ENCODE results near the gene THAP12. TPM values are rescaled to one million over a fixed set of nuclear protein-coding genes. Genes with fewer than 3 reads are reported as not detected.

The THAP12 gene
- total and polyA plus RNA-seq, 10 of the 15 experiments (the other 5 are each of a cell fraction or from before 2014, with no cell fraction given) = 12.6 to 45.6 (median 22.3) TPM

GRCh38 chr11:76419896-76420295 is 39.0 kb upstream of the THAP12 start:
- Histone ChIP-seq H3K27ac (ENCODE audit: control insufficient read depth, insufficient read depth) (no peak overlapping the region), H3K4me2 (ENCODE audit: control insufficient read depth, insufficient read depth) (no peak overlapping the region), H2AFZ (ENCODE audit: control insufficient read depth, low read depth, low read length) (no peak overlapping the region), H3K27me3 (replicated peaks in 1 of 2; ENCODE audit: control insufficient read depth in 2 of 2, insufficient read depth in 2 of 2, low read length in 1 of 2) (no peaks in the 10 kb centered on the region), H3K79me2 (ENCODE audit: control insufficient read depth, insufficient read depth, low read length) (no peaks in the 10 kb centered on the region), H3K4me1 (ENCODE audit: control insufficient read depth, insufficient read depth, low read length) (peaks cover 5% of the 10 kb centered on the region), H3K9ac (ENCODE audit: control insufficient read depth, insufficient read depth, low read length) (no peak overlapping the region), H3K36me3 (ENCODE audit: control insufficient read depth in 2 of 2, insufficient read depth in 2 of 2, low read length in 1 of 2) (no peaks in the 10 kb centered on the region), H3K9me3 (replicated peaks; ENCODE audit: control insufficient read depth, insufficient read depth, low read length) (no peaks in the 10 kb centered on the region), H3K4me3 (no peak overlapping the region), H4K20me1 (ENCODE audit: control insufficient read depth, insufficient read depth) (no peaks in the 10 kb centered on the region)
- TF ChIP-seq CTCF (IDR thresholded peaks at IDR 0.05 in 2 of 3, conservative IDR thresholded peaks at IDR 0.05 in 1 of 3; ENCODE audit: control insufficient read depth in 2 of 3, extremely low read depth in 1 of 3, insufficient read depth in 1 of 3, low read depth in 3 of 3, low read length in 3 of 3) (peak; percentile 45 to 66 (median 57); a peak in 5 of 6 replicates), RAD21 (IDR thresholded peaks at IDR 0.05; ENCODE audit: insufficient read depth, low read depth, low read length) (peak; percentile 47), NRF1 (conservative IDR thresholded peaks at IDR 0.05; ENCODE audit: low read depth, low read length) (no peak), BRCA1 (IDR thresholded peaks at IDR 0.05; ENCODE audit: low read depth, low read length) (no peak), SMC3 (IDR thresholded peaks at IDR 0.05; ENCODE audit: borderline replicate concordance, low read length) (peak; percentile 21; the same call in 1 of the 2 replicates)
- WGBS (ENCODE audit: insufficient coverage, insufficient replicate concordance, low lambda C conversion rate, missing lambda C conversion rate) = 32% methylated on average over 3 of the region's 3 CpGs
- no TSS peak for BruUV-seq (replicated peaks)
- FAIRE-seq = no peak
- ATAC-seq = peak; percentile 48
- POLR2A ChIA-PET = no interaction called here
- intact Hi-C loops (cut with micrococcal nuclease; ENCODE audit: unreplicated experiment) (no loop called here), in situ Hi-C loops (cut with MboI) (no loop called here)
- RAD21 ChIA-PET (ENCODE audit: unreplicated experiment) = no interaction called here
- SMC1A ChIA-PET (ENCODE audit: uncharacterized antibody, unreplicated experiment) = interaction anchor here (1.2 to 1.3 kb wide), 2 partner anchors 22 to 27 kb away, joined by 3 read pairs; no protein-coding TSS in a partner anchor
- no peak for DNase-seq (ENCODE audit: low read depth, low spot score)
- CTCF ChIA-PET = interaction anchor here (0.7 to 1.5 kb wide), 7 partner anchors 9 to 212 kb away, joined by 3 to 4 read pairs (median 3); no protein-coding TSS in a partner anchor

GRCh38 chr11:76415073-76415472 is 34.1 kb upstream of the THAP12 start:
- H3K79me2 ChIP-seq (ENCODE audit: control insufficient read depth, insufficient read depth, low read length) = no peaks in the 10 kb centered on the region
- no peak overlapping the region for H3K9ac ChIP-seq (ENCODE audit: control insufficient read depth, insufficient read depth, low read length)
- FAIRE-seq (no peak), DNase-seq (ENCODE audit: low read depth, low spot score) (no peak), ATAC-seq (peak; percentile 33; the same call in 2 of the 3 replicates)
- ChIA-PET SMC1A (ENCODE audit: uncharacterized antibody, unreplicated experiment) (no interaction called here), CTCF (interaction anchor here (0.6 to 1.3 kb wide), 2 partner anchors 15 to 789 kb away, joined by 3 to 4 read pairs; no protein-coding TSS in a partner anchor), RAD21 (ENCODE audit: unreplicated experiment) (no interaction called here), POLR2A (interaction anchor here (0.6 kb wide), 1 partner anchor 192 kb away, joined by 3 read pairs; no protein-coding TSS in a partner anchor)
- H3K9me3 ChIP-seq (replicated peaks; ENCODE audit: control insufficient read depth, insufficient read depth, low read length) = no peaks in the 10 kb centered on the region
- no peaks in the 10 kb centered on the region for H3K4me1 ChIP-seq (ENCODE audit: control insufficient read depth, insufficient read depth, low read length)
- H2AFZ ChIP-seq (ENCODE audit: control insufficient read depth, low read depth, low read length) = no peak overlapping the region
- TF ChIP-seq CREB1 (IDR thresholded peaks at IDR 0.05; ENCODE audit: low read depth) = no peak
- intact Hi-C loops (cut with micrococcal nuclease; ENCODE audit: unreplicated experiment) = no loop called here
- H3K36me3 ChIP-seq (ENCODE audit: control insufficient read depth in 2 of 2, insufficient read depth in 2 of 2, low read length in 1 of 2) = no peaks in the 10 kb centered on the region
- H3K4me3 ChIP-seq = no peak overlapping the region
- no peaks in the 10 kb centered on the region; a peak in 1 of 4 replicates for H3K27me3 ChIP-seq (replicated peaks in 1 of 2; ENCODE audit: control insufficient read depth in 2 of 2, insufficient read depth in 2 of 2, low read length in 1 of 2)
- H3K27ac ChIP-seq (ENCODE audit: control insufficient read depth, insufficient read depth) = no peak overlapping the region
- H3K4me2 ChIP-seq (ENCODE audit: control insufficient read depth, insufficient read depth) = no peak overlapping the region
- no peaks in the 10 kb centered on the region for H4K20me1 ChIP-seq (ENCODE audit: control insufficient read depth, insufficient read depth)
- no TSS peak for BruUV-seq (replicated peaks)
- in situ Hi-C loops (cut with MboI) = no loop called here

Measured in GM12878 (cell line).